ENCODE results near the gene ADRB2. TPM values are rescaled to one million over a fixed set of nuclear protein-coding genes. Genes with fewer than 3 reads are reported as not detected.
A peak's percentile ranks its signal among the peaks of the same experiment; 100 is the strongest.
"Not testable (repeated sequence)": the region's sequence is repeated elsewhere in the genome, so short reads cannot be mapped to it uniquely, and the experiment has no call there.

ADRB2 gene
- total RNA-seq, 1 donor: 27.5 TPM

- Histone ChIP-seq H3K9me3 (ENCODE audit: low read depth, low read length) (no peaks in the 10 kb centered on the region), H3K27me3 (ENCODE audit: insufficient read depth, low read length) (no peaks in the 10 kb centered on the region), H3K4me1 (ENCODE audit: insufficient read depth, low read length) (peaks cover 35% of the 10 kb centered on the region), H3K4me3 (ENCODE audit: low read length) (no peak overlapping the region)
Measured at GRCh38 chr5:148796936-148797335, 29.5 kb upstream of the ADRB2 start.

GRCh38 chr5:148798786-148799185, 27.6 kb upstream of the ADRB2 start:
- H3K4me1 ChIP-seq (ENCODE audit: insufficient read depth, low read length): peaks cover 23% of the 10 kb centered on the region
- no peak overlapping the region for H3K4me3 ChIP-seq (ENCODE audit: low read length)
- no peaks in the 10 kb centered on the region for H3K9me3 ChIP-seq (ENCODE audit: low read depth, low read length)
- no peaks in the 10 kb centered on the region for H3K27me3 ChIP-seq (ENCODE audit: insufficient read depth, low read length)

- H3K4me3 ChIP-seq (ENCODE audit: low read length): no peak overlapping the region
- H3K27me3 ChIP-seq (ENCODE audit: insufficient read depth, low read length): no peaks in the 10 kb centered on the region
- H3K9me3 ChIP-seq (ENCODE audit: low read depth, low read length): no peaks in the 10 kb centered on the region
- H3K4me1 ChIP-seq (ENCODE audit: insufficient read depth, low read length): peaks cover 23% of the 10 kb centered on the region
Measured at GRCh38 chr5:148799737-148800527, 26.5 kb upstream of the ADRB2 start.

GRCh38 chr5:148801682-148802276, 24.6 kb upstream of the ADRB2 start:
- no peaks in the 10 kb centered on the region for H3K27me3 ChIP-seq (ENCODE audit: insufficient read depth, low read length)
- H3K4me3 ChIP-seq (ENCODE audit: low read length): no peak overlapping the region
- no peaks in the 10 kb centered on the region for H3K9me3 ChIP-seq (ENCODE audit: low read depth, low read length)
- H3K4me1 ChIP-seq (ENCODE audit: insufficient read depth, low read length): peaks cover 35% of the 10 kb centered on the region

GRCh38 chr5:148803451-148803850, 23.0 kb upstream of the ADRB2 start:
- H3K27me3 ChIP-seq (ENCODE audit: insufficient read depth, low read length); H3K4me3 ChIP-seq (ENCODE audit: low read length); H3K9me3 ChIP-seq (ENCODE audit: low read depth, low read length): not testable (repeated sequence)
- peaks cover 52% of the 10 kb centered on the region for H3K4me1 ChIP-seq (ENCODE audit: insufficient read depth, low read length)

- Histone ChIP-seq H3K4me1 (ENCODE audit: insufficient read depth, low read length) (peaks cover 57% of the 10 kb centered on the region), H3K9me3 (ENCODE audit: low read depth, low read length) (no peaks in the 10 kb centered on the region), H3K27me3 (ENCODE audit: insufficient read depth, low read length) (no peaks in the 10 kb centered on the region), H3K4me3 (ENCODE audit: low read length) (no peak overlapping the region)
Measured at GRCh38 chr5:148804393-148804792, 22.0 kb upstream of the ADRB2 start.

GRCh38 chr5:148805326-148806290, 20.8 kb upstream of the ADRB2 start:
- Histone ChIP-seq H3K27me3 (ENCODE audit: insufficient read depth, low read length) (no peaks in the 10 kb centered on the region), H3K4me1 (ENCODE audit: insufficient read depth, low read length) (peaks cover 67% of the 10 kb centered on the region), H3K9me3 (ENCODE audit: low read depth, low read length) (no peaks in the 10 kb centered on the region), H3K4me3 (ENCODE audit: low read length) (no peak overlapping the region)

- Histone ChIP-seq H3K27me3 (ENCODE audit: insufficient read depth, low read length) (no peaks in the 10 kb centered on the region), H3K4me3 (ENCODE audit: low read length) (no peak overlapping the region), H3K4me1 (ENCODE audit: insufficient read depth, low read length) (peaks cover 74% of the 10 kb centered on the region), H3K9me3 (ENCODE audit: low read depth, low read length) (no peaks in the 10 kb centered on the region)
Measured at GRCh38 chr5:148806520-148806931, 19.9 kb upstream of the ADRB2 start.

GRCh38 chr5:148807851-148808250, 18.6 kb upstream of the ADRB2 start:
- no peak overlapping the region for H3K4me3 ChIP-seq (ENCODE audit: low read length)
- no peaks in the 10 kb centered on the region for H3K9me3 ChIP-seq (ENCODE audit: low read depth, low read length)

GRCh38 chr5:148808864-148809642, 17.4 kb upstream of the ADRB2 start:
- H3K4me3 ChIP-seq (ENCODE audit: low read length): peak overlapping the region; percentile 32
- H3K9me3 ChIP-seq (ENCODE audit: low read depth, low read length): no peaks in the 10 kb centered on the region
- H3K27me3 ChIP-seq (ENCODE audit: insufficient read depth, low read length): no peaks in the 10 kb centered on the region
- peaks cover 81% of the 10 kb centered on the region for H3K4me1 ChIP-seq (ENCODE audit: insufficient read depth, low read length)

More at GRCh38 chr5:148807851-148808250, 18.6 kb upstream of the ADRB2 start:
- no peaks in the 10 kb centered on the region for H3K27me3 ChIP-seq (ENCODE audit: insufficient read depth, low read length)
- peaks cover 80% of the 10 kb centered on the region for H3K4me1 ChIP-seq (ENCODE audit: insufficient read depth, low read length)

GRCh38 chr5:148809781-148810524, 16.5 kb upstream of the ADRB2 start:
- H3K27me3 ChIP-seq (ENCODE audit: insufficient read depth, low read length): no peaks in the 10 kb centered on the region
- no peaks in the 10 kb centered on the region for H3K9me3 ChIP-seq (ENCODE audit: low read depth, low read length)
- H3K4me1 ChIP-seq (ENCODE audit: insufficient read depth, low read length): peaks cover 75% of the 10 kb centered on the region
- no peak overlapping the region for H3K4me3 ChIP-seq (ENCODE audit: low read length)

- Histone ChIP-seq H3K4me3 (ENCODE audit: low read length) (no peak overlapping the region), H3K9me3 (ENCODE audit: low read depth, low read length) (no peaks in the 10 kb centered on the region), H3K4me1 (ENCODE audit: insufficient read depth, low read length) (peaks cover 75% of the 10 kb centered on the region), H3K27me3 (ENCODE audit: insufficient read depth, low read length) (no peaks in the 10 kb centered on the region)
Measured at GRCh38 chr5:148810823-148811222, 15.6 kb upstream of the ADRB2 start.

- Histone ChIP-seq H3K4me1 (ENCODE audit: insufficient read depth, low read length) (peaks cover 72% of the 10 kb centered on the region), H3K9me3 (ENCODE audit: low read depth, low read length) (no peaks in the 10 kb centered on the region), H3K27me3 (ENCODE audit: insufficient read depth, low read length) (no peaks in the 10 kb centered on the region), H3K4me3 (ENCODE audit: low read length) (no peak overlapping the region)
Measured at GRCh38 chr5:148811756-148812155, 14.7 kb upstream of the ADRB2 start.

- Histone ChIP-seq H3K9me3 (ENCODE audit: low read depth, low read length) (no peaks in the 10 kb centered on the region), H3K4me3 (ENCODE audit: low read length) (no peak overlapping the region), H3K27me3 (ENCODE audit: insufficient read depth, low read length) (no peaks in the 10 kb centered on the region), H3K4me1 (ENCODE audit: insufficient read depth, low read length) (peaks cover 60% of the 10 kb centered on the region)
Measured at GRCh38 chr5:148815086-148815485, 11.3 kb upstream of the ADRB2 start.

All from mononuclear cell (primary cell).